Left forelimb (tissue), 1 donor: ENCODE measurements around the gene OR56A3.

Source experiments
- DNase-seq: peaks from one replicate; pipeline ENCODE4 v3.0.0-alpha.2; 2018; ENCODE audit warnings: low spot score

The OR56A3 gene

DNA sequence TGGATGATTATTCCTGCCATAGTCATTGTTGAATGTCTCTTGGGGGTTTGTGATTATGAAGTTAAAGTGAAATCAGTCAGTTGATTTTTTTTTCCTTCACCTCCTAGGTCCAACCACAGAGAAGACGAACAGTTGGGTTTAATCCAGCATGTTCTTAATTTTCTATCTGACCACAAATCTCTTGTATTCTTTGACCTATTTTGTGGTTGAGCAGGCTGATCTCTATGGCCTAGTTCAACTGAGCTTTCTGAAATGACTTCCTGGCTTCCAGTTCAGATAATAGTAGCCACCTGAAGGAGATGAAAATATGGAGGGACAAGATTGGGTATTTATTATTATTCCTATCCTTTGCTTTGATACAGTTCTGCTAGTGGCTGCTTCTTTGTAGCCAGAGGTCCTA lies 31.5 kb downstream of the OR56A3 start:
- DNase-seq, result no peak

DNA sequence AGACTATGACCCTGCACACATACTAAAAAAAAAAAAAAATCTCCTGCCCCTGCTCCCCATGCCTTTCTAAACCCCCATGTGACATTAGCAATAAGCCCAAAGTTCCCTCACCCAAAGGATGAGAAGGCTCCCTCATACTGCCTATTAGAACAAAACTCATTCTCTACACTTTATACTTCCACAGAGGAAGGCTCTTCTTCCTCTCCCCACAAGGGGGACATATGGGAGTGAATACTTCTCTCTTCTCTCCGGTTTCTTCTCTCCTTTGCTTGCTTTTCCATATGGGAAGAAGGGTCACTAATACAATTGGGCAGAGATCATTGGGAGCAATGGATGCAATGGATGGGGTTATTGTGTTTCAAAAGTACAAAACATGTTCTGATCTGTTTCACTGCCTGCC lies 41.4 kb downstream of the OR56A3 start:
- no peak for DNase-seq

DNA sequence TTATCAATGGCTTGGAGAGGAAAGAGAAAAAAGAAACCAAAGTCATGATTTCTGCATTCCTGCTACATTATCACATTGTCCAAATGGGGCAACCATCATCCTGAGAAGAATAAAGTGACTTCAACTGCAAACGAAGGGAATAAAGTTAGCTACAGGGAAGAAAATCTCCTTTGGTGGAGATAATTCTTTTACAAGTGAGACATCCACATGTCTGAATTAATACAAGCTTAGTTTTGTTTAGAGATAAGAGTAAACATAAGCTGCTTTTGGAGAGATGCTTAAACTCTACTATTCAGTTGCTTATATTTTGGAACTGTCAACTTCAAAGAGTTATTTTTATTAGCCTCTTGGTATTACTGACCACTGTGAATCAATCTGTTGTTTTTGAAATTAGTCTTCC lies 44.8 kb downstream of the OR56A3 start, which contains the start of gene OR52L1:
Gene OR52L1, minus strand, starts transcription at position 101 of the 400 bp plus-strand sequence. Its CDS starts 55 bp downstream, at position 46.
- no peak for DNase-seq

DNA sequence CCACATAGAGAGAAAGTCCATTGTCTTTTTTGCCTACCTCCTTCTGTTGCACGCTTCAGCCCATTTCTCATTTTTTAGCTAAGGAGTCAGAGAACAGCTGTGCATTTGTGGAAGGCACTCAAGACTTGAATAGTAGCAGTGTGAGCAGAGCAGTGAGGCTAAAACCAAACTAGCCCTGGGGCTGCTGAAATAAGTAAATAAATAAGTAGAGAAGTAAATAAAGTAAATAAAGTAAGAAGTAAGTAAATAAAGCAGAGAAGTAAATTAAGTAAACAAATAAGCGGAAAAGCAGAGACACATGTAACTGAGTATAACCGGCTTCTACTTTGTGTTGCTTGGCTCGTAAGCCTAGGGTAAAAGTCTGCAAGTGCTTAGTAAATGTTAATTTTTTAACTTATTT lies 47.2 kb downstream of the OR56A3 start:
- DNase-seq, result no peak

- no peak for DNase-seq
Observed at GRCh38 chr11:5992150-5992549, 50.1 kb downstream of the OR56A3 start.

- no peak for DNase-seq
Observed at GRCh38 chr11:5992604-5993251, 50.7 kb downstream of the OR56A3 start.

- no peak for DNase-seq
Observed at GRCh38 chr11:5994791-5995190, 52.7 kb downstream of the OR56A3 start.
